ENCODE measurements around the gene KHDC4. TPM values are rescaled to one million over a fixed set of nuclear protein-coding genes. Genes with fewer than 3 reads are reported as not detected.

KHDC4 gene
- total RNA-seq, 1 experiment from 2014 or later = 57.7 TPM

DNA sequence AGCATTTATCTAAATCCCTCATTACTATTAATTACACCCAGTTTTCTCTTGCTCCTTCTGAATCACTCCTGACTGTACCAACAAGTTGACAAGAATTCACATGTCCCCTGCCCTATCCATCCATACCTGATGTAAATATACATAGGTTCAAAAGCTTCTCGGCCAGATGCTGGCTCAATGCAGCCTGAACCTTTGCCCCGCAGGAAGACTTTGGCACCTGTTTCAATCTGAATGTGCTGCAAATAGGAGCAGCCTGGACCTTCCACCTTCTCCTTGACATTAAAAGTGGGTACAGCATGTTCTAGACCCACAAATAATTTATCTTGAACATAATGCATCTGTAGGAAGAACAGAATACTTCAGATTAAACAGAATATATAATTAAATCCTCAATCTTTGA is 8.7 kb downstream of the KHDC4 start:
- no peak overlapping the region for H3K14ac ChIP-seq (ENCODE audit: insufficient read depth, low read length)
- no peaks in the 10 kb centered on the region for H3K27me3 Mint-ChIP-seq (ENCODE audit: low read depth)
- TF ChIP-seq, protein P1, sequence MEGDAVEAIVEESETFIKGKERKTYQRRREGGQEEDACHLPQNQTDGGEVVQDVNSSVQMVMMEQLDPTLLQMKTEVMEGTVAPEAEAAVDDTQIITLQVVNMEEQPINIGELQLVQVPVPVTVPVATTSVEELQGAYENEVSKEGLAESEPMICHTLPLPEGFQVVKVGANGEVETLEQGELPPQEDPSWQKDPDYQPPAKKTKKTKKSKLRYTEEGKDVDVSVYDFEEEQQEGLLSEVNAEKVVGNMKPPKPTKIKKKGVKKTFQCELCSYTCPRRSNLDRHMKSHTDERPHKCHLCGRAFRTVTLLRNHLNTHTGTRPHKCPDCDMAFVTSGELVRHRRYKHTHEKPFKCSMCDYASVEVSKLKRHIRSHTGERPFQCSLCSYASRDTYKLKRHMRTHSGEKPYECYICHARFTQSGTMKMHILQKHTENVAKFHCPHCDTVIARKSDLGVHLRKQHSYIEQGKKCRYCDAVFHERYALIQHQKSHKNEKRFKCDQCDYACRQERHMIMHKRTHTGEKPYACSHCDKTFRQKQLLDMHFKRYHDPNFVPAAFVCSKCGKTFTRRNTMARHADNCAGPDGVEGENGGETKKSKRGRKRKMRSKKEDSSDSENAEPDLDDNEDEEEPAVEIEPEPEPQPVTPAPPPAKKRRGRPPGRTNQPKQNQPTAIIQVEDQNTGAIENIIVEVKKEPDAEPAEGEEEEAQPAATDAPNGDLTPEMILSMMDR (conservative IDR thresholded peaks at IDR 0.05) = no peak
- H2AK5ac ChIP-seq (ENCODE audit: insufficient read length, low read length) = no peak overlapping the region
- H3K4me2 ChIP-seq (ENCODE audit: insufficient read depth, insufficient read length, low read length) = no peak overlapping the region
- no peaks in the 10 kb centered on the region for H4K20me1 ChIP-seq (ENCODE audit: control insufficient read depth, insufficient read depth, insufficient read length)
- WGBS (ENCODE audit: extremely low coverage, insufficient read length, low lambda C conversion rate) = no CpG with 5 or more reads among the region's 2 CpGs
- H3K27ac ChIP-seq (ENCODE audit: insufficient read length, low read depth, low read length) = no peak overlapping the region
- no peak overlapping the region for H2BK15ac ChIP-seq (ENCODE audit: low read depth, low read length)
- H2BK12ac ChIP-seq (ENCODE audit: insufficient read length, low read depth, low read length) = no peak overlapping the region
- no peaks in the 10 kb centered on the region for H3K79me1 ChIP-seq (ENCODE audit: insufficient read depth, low read depth, low read length, poor library complexity, severe bottlenecking)
- no peak overlapping the region for H2BK120ac ChIP-seq (ENCODE audit: low read depth, low read length, poor library complexity, severe bottlenecking)
- no peak overlapping the region for H3K4ac ChIP-seq (ENCODE audit: low read depth, low read length)
- peaks cover 64 to 95% (median 94%) of the 10 kb centered on the region in 3 experiments for H3K36me3 Mint-ChIP-seq (ENCODE audit: insufficient read depth in 1 of 3, low read depth in 3 of 3)
- H3K4me1 Mint-ChIP-seq = no peaks in the 10 kb centered on the region; a peak in 1 of 4 replicates
- H4K8ac ChIP-seq (replicated peaks; ENCODE audit: insufficient read length, low read depth, low read length) = no peak overlapping the region
- H3K23ac ChIP-seq (ENCODE audit: insufficient read length, low read depth, low read length) = no peak overlapping the region
- DNase-seq = no peak
- no peaks in the 10 kb centered on the region for H3K23me2 ChIP-seq (ENCODE audit: insufficient read length, low read depth, low read length, poor library complexity, severe bottlenecking)
- H3K18ac ChIP-seq (ENCODE audit: insufficient read length, low read depth, low read length) = no peak overlapping the region
- H2BK5ac ChIP-seq (ENCODE audit: insufficient read length, low read length) = no peak overlapping the region
- H3K9me3 Mint-ChIP-seq = no peaks in the 10 kb centered on the region
- H3K9me3 ChIP-seq (ENCODE audit: control insufficient read depth, low read depth, low read length) = no peaks in the 10 kb centered on the region
- H3K4me3 Mint-ChIP-seq = no peak overlapping the region
- H3T11ph ChIP-seq (ENCODE audit: low read length) = no peak overlapping the region
- H3K9ac ChIP-seq (ENCODE audit: extremely low read depth, insufficient read length, low read length) = no peak overlapping the region
- H3K4me1 ChIP-seq (ENCODE audit: insufficient read depth, low read length) = no peaks in the 10 kb centered on the region
- no peak overlapping the region for H4K5ac ChIP-seq (ENCODE audit: insufficient read length, low read depth, low read length)
- H2BK20ac ChIP-seq (ENCODE audit: low read depth, low read length, poor library complexity, severe bottlenecking) = no peak overlapping the region
- no peaks in the 10 kb centered on the region for H3K79me2 ChIP-seq (ENCODE audit: insufficient read depth, low read length)
- no peak overlapping the region for H4K91ac ChIP-seq (ENCODE audit: insufficient read length, low read depth, low read length)
- H3K56ac ChIP-seq (ENCODE audit: insufficient read length, low read depth, low read length) = no peak overlapping the region
- H3K27ac Mint-ChIP-seq = peak overlapping the region in 1 of 3 experiments; percentile 30; a peak in 3 of 7 replicates
- no peaks in the 10 kb centered on the region for H3K27me3 ChIP-seq (ENCODE audit: insufficient read depth, low read length)
- H2AFZ ChIP-seq (ENCODE audit: low read length) = no peak overlapping the region

Measured in H9 (cell line).